ENCODE data around the gene ENAH. TPM values are rescaled to one million over a fixed set of nuclear protein-coding genes. Genes with fewer than 3 reads are reported as not detected.

ENAH gene
- total RNA-seq, 4 donors from 2014 or later: 198 to 229 (median 201) TPM

DNA sequence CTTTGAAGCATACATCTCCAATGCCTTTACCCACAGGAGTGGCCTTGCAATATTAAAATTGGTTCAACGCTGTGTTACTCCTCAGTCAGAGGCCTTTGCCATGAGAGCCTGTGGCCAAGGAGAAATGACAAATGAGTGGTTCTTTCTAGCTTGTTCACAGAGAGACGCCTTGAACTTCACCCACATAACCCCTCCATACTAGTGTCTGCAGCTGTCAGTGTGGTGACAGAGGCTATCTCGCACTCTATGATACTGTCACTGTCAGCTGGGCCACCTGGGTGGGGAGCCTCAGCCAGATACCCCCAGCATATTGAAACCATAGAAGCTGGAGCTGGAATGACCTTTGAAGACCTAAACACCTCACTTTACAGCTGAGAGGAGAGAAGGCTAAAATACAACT lies 167.7 kb downstream of the ENAH start:
- H3K4me1 ChIP-seq: peaks cover 0 to 59% (median 42%) of the 10 kb centered on the region in 4 donors
- TF ChIP-seq POLR2A (IDR thresholded peaks at IDR 0.05; ENCODE audit: low read depth): no peak
- TF ChIP-seq EP300 (IDR thresholded peaks at IDR 0.05): no peak
- TF ChIP-seq, protein P1, sequence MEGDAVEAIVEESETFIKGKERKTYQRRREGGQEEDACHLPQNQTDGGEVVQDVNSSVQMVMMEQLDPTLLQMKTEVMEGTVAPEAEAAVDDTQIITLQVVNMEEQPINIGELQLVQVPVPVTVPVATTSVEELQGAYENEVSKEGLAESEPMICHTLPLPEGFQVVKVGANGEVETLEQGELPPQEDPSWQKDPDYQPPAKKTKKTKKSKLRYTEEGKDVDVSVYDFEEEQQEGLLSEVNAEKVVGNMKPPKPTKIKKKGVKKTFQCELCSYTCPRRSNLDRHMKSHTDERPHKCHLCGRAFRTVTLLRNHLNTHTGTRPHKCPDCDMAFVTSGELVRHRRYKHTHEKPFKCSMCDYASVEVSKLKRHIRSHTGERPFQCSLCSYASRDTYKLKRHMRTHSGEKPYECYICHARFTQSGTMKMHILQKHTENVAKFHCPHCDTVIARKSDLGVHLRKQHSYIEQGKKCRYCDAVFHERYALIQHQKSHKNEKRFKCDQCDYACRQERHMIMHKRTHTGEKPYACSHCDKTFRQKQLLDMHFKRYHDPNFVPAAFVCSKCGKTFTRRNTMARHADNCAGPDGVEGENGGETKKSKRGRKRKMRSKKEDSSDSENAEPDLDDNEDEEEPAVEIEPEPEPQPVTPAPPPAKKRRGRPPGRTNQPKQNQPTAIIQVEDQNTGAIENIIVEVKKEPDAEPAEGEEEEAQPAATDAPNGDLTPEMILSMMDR (IDR thresholded peaks at IDR 0.05): no peak
- TF ChIP-seq POLR2AphosphoS5 (IDR thresholded peaks at IDR 0.05): no peak
- H3K9me3 ChIP-seq: no peaks in the 10 kb centered on the region
- no peak overlapping the region for H3K27ac ChIP-seq (replicated peaks in 1 of 4)
- 84% methylated on average over 3 of the region's 3 CpGs for WGBS
- no peaks in the 10 kb centered on the region for H3K27me3 ChIP-seq
- H3K36me3 ChIP-seq: no peaks in the 10 kb centered on the region
- no peak overlapping the region for H3K4me3 ChIP-seq
- DNase-seq (ENCODE audit: extremely low spot score): no peak
- intact Hi-C loops (cut with DNase I): loop anchor here (10.0 kb wide), 1 partner anchor 170 kb away; the partner anchor contains the start of gene ENAH

DNA sequence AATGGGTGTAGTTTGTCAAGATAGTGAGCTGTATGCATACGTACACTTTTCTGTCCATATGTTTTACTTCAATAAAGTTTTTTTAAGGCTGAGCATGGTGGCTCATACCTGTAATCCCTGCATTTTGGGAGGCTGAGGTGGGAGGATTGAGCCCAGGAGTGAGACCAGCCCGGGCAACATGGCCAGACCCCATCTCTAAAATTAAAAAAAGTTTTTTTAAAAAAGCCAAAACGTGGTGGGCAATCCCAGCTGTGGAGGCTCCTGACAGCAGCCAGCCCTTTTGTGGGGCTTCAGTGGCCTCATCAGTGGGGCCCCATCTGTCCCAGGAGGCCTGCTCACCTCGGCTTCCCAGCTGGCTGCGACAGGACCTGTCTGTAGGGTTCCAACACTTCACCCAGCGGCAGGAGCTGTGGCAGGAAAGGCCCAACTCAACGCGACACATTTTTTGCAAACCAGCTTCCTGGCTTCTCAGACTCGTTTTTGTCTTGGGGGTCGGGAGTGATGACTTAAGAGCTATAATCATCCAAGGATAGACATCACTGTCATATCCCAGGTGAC lies 168.2 kb downstream of the ENAH start:
- Histone ChIP-seq H3K9me3 (no peaks in the 10 kb centered on the region), H3K36me3 (no peaks in the 10 kb centered on the region), H3K27ac (replicated peaks in 1 of 4) (peak overlapping the region in 2 of 4 donors; percentile 42 to 62), H3K4me1 (peaks cover 0 to 59% (median 42%) of the 10 kb centered on the region in 4 donors), H3K4me3 (no peak overlapping the region), H3K27me3 (no peaks in the 10 kb centered on the region)
- WGBS: 64% methylated on average over 10 of the region's 10 CpGs
- TF ChIP-seq, protein P1 (IDR thresholded peaks at IDR 0.05): no peak
- intact Hi-C loops (cut with DNase I): loop anchor here (10.0 kb wide), 1 partner anchor 170 kb away; the partner anchor contains the start of gene ENAH
- DNase-seq (ENCODE audit: extremely low spot score): no peak

DNA sequence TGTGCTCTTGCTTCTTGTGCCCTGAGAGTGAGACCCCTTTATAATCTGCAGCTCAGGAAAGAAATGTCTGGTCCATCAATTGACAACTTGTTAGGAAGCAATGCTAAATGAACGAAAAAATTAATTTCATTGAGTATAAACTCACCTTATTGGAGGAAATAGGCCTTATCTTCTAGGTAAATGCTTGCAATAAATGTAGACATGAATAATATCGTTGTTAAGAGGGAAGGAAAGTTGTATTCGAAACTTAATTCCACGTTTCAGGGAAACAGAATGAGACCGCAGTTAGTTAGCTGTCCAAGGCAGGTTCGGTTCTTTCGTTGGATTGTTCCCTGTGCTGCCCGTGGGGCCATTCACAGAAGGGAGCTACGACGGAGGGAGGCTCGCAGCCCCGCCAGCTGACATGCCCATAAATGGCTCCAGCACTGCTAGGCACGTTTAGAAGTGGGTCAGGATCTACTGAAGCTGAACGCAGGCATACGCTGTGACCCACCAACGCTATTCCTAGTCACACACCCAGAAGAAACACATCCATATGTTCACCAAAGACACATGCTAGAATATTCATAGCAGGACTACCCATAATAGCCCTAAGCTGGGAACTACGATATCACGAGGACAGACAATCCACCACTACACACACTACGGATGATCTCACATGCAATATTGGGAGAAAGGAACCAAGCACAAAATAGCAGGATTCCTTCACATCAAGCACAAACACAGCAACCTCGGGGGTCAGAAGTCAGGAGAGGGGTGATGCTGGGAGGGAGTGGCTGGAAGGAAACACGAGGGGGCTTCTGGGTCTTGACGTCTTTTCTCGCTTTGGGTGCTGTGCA lies 168.9 kb downstream of the ENAH start:
- Histone ChIP-seq H3K27ac (replicated peaks in 1 of 4) (peak overlapping the region; percentile 42 to 72 (median 62)), H3K27me3 (no peaks in the 10 kb centered on the region), H3K36me3 (no peaks in the 10 kb centered on the region), H3K4me3 (peak overlapping the region in 1 of 4 donors; percentile 5), H3K4me1 (peaks cover 0 to 52% (median 38%) of the 10 kb centered on the region in 4 donors), H3K9me3 (no peaks in the 10 kb centered on the region)
- WGBS: 60% methylated on average over 19 of the region's 23 CpGs
- no peak for DNase-seq (ENCODE audit: extremely low spot score)
- intact Hi-C loops (cut with DNase I): loop anchor here (10.0 kb wide), 1 partner anchor 171 kb away; the partner anchor contains the start of gene ENAH
- no peak for TF ChIP-seq POLR2A (IDR thresholded peaks at IDR 0.05; ENCODE audit: low read depth)
- peak; percentile 6 to 61 for TF ChIP-seq POLR2AphosphoS5 (IDR thresholded peaks at IDR 0.05)

DNA sequence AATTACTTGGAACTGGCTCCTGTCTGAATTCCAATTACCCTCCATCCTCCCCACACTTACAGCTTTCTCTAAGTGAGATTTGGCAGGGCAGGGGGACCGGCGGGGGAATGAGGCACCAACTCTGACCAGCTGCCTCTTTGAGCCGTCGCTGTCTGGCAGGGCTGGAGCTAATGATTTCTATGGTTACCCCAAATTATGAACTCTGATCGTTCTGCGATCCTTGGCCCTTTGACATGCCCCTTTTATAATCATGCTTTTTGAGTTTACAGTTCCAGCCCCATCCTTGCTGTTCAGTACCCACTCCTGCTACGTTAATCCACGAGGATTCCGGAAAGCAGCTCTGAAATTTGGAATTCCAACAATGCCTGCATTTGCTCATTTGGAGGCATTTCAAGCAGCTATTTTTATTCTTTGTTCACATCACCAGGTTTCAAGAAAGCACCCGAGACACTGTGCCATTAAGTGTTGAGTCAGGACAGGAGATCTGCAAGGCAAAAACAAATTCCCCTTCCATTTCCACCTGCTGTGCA lies 170.4 kb downstream of the ENAH start:
- intact Hi-C loops (cut with DNase I): loop anchor here (10.0 kb wide), 1 partner anchor 172 kb away; the partner anchor contains the start of gene ENAH
- WGBS: 36% methylated on average over 10 of the region's 10 CpGs
- peak; percentile 89 for DNase-seq (ENCODE audit: extremely low spot score)

DNA sequence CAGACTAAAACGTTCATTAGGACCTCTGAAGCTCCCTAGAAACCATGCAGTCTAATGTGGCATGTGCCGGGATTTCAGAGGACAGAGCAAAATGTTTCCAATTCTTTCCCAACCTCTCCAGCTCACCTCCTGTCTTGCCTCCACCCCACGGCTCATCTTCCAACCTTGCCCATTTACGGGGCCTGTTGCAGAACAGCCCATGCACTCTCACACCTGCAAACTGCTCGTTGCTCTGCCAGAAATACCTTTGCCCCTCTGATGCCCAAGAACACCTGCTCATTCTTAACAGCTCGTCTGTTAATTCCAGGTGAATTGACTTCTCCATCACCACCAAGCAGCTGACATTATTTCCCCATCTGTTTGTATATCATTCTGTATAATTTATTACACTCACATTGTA lies 171.2 kb downstream of the ENAH start:
- no peaks in the 10 kb centered on the region for H3K9me3 ChIP-seq
- H3K4me3 ChIP-seq: no peak overlapping the region
- TF ChIP-seq POLR2A (IDR thresholded peaks at IDR 0.05; ENCODE audit: low read depth): no peak
- no peak for TF ChIP-seq EP300 (IDR thresholded peaks at IDR 0.05)
- no peak for TF ChIP-seq POLR2AphosphoS5 (IDR thresholded peaks at IDR 0.05)
- TF ChIP-seq, protein P1 (IDR thresholded peaks at IDR 0.05): no peak
- peak overlapping the region; percentile 42 to 72 (median 62) for H3K27ac ChIP-seq (replicated peaks in 1 of 4)
- intact Hi-C loops (cut with DNase I): loop anchor here (10.0 kb wide), 1 partner anchor 173 kb away; the partner anchor contains the start of gene ENAH
- H3K36me3 ChIP-seq: no peaks in the 10 kb centered on the region
- peak; percentile 87 for DNase-seq (ENCODE audit: extremely low spot score)
- 50% methylated on average over 6 of the region's 6 CpGs for WGBS
- peaks cover 0 to 42% (median 33%) of the 10 kb centered on the region in 4 donors for H3K4me1 ChIP-seq
- H3K27me3 ChIP-seq: no peaks in the 10 kb centered on the region

More for the DNA sequence above, 170.4 kb downstream of the ENAH start:
- H3K36me3 ChIP-seq: no peaks in the 10 kb centered on the region
- no peak overlapping the region for H3K4me3 ChIP-seq
- H3K27ac ChIP-seq (replicated peaks in 1 of 4): peak overlapping the region; percentile 42 to 72 (median 62)
- H3K9me3 ChIP-seq: no peaks in the 10 kb centered on the region
- peaks cover 0 to 42% (median 33%) of the 10 kb centered on the region in 4 donors for H3K4me1 ChIP-seq
- no peaks in the 10 kb centered on the region for H3K27me3 ChIP-seq
- TF ChIP-seq POLR2A (IDR thresholded peaks at IDR 0.05; ENCODE audit: low read depth) (no peak), POLR2AphosphoS5 (IDR thresholded peaks at IDR 0.05) (peak; percentile 21 to 37)
